HEK293 (cell line): Measurements from ENCODE around the gene AGAP3.

Experiments
- PRDM1 ChIP-seq: fragments of 450-650 bp; formaldehyde crosslinking; IDR thresholded peaks from 2 replicates; pipeline ENCODE4; 2016; ENCODE audit warnings: missing biosample characterization, missing genetic modification characterization
- SCRT2 ChIP-seq: fragments of 450-650 bp; formaldehyde crosslinking; IDR thresholded peaks from 2 replicates; pipeline ENCODE4 v1.5.1; 2016; ENCODE audit warnings: missing biosample characterization, missing genetic modification characterization
- TCF7L2 ChIP-seq: IDR thresholded peaks from 2 replicates; pipeline ENCODE4 v1.6.1; 2011; ENCODE audit warnings: low read depth, mild to moderate bottlenecking, inconsistent platforms, low read length, moderate library complexity, borderline replicate concordance
- ZBTB17 ChIP-seq: fragments of 450-650 bp; formaldehyde crosslinking; IDR thresholded peaks from 2 replicates; pipeline ENCODE4 v1.5.1; 2016; ENCODE audit warnings: missing biosample characterization, missing genetic modification characterization
- ZFP37 ChIP-seq: fragments of 450-650 bp; formaldehyde crosslinking; IDR thresholded peaks from 2 replicates; pipeline ENCODE4 v1.5.1; 2016; ENCODE audit warnings: missing biosample characterization, missing genetic modification characterization
- ZNF202 ChIP-seq: fragments of 450-650 bp; formaldehyde crosslinking; IDR thresholded peaks from 2 replicates; pipeline ENCODE4 v1.5.1; 2016; ENCODE audit warnings: missing biosample characterization, missing genetic modification characterization, borderline replicate concordance
- ZNF223 ChIP-seq: fragments of 450-650 bp; formaldehyde crosslinking; IDR thresholded peaks from 2 replicates; pipeline ENCODE4 v1.5.1; 2016; ENCODE audit warnings: missing biosample characterization, missing genetic modification characterization
- ZNF274 ChIP-seq, 2 experiments: fragments of 200-500 bp in 1 of 2; fragments of 450-650 bp in 1 of 2; sonication (Bioruptor generic) in 1 of 2; formaldehyde crosslinking in 1 of 2; IDR thresholded peaks; 2 replicates each; pipeline versions ENCODE4 v1.5.1 to v1.6.1; 2014 to 2016; ENCODE audit warnings: borderline replicate concordance in 1 of 2, inconsistent platforms in 1 of 2, low read length in 1 of 2, missing biosample characterization in 1 of 2, missing genetic modification characterization in 1 of 2
- ZNF292 ChIP-seq: fragments of 450-650 bp; formaldehyde crosslinking; IDR thresholded peaks from 2 replicates; pipeline ENCODE4 v1.5.1; 2016; ENCODE audit warnings: low read depth, missing biosample characterization, missing genetic modification characterization, borderline replicate concordance
- ZNF629 ChIP-seq: fragments of 450-650 bp; formaldehyde crosslinking; IDR thresholded peaks from 2 replicates; pipeline ENCODE4 v1.5.1; 2017; ENCODE audit warnings: missing biosample characterization, missing genetic modification characterization
- ZNF747 ChIP-seq: fragments of 450-650 bp; formaldehyde crosslinking; IDR thresholded peaks from 2 replicates; pipeline ENCODE4 v1.5.1; 2016; ENCODE audit warnings: missing biosample characterization, missing genetic modification characterization
- TF ChIP-seq, protein P1 (sequence below): fragments of 450-650 bp; formaldehyde crosslinking; IDR thresholded peaks from 2 replicates; pipeline ENCODE4 v1.5.1; 2016; ENCODE audit warnings: missing biosample characterization, missing genetic modification characterization
- TF ChIP-seq, protein P2 (sequence below): fragments of 450-650 bp; formaldehyde crosslinking; IDR thresholded peaks from 2 replicates; pipeline ENCODE4 v1.5.1; 2016; ENCODE audit warnings: missing biosample characterization, missing genetic modification characterization
- TF ChIP-seq, protein P3 (sequence below): fragments of 450-650 bp; formaldehyde crosslinking; IDR thresholded peaks from 2 replicates; pipeline ENCODE4 v1.5.1; 2017; ENCODE audit warnings: missing biosample characterization, missing genetic modification characterization

DNA sequence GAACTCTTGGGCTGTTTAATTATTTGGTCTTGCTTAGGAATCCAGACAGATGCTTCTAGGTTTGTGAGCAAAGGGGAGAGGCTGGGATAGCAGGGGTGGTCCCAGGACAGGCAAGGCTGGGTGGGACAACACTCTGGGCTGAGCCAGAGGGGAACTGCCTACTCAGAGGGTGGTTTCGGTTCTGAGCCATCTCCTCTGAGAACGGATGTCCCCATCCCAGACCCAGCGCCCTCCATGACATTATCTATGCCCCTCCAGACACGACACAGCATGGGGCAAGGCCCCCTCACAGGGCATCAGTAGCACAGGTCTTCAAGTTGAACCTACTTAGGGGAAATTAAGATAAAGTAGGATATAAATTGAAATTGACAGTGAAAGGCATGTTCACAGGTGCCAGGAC lies 93.7 kb downstream of the AGAP3 start:
- TF ChIP-seq ZNF629: no peak
- TF ChIP-seq, protein P1, sequence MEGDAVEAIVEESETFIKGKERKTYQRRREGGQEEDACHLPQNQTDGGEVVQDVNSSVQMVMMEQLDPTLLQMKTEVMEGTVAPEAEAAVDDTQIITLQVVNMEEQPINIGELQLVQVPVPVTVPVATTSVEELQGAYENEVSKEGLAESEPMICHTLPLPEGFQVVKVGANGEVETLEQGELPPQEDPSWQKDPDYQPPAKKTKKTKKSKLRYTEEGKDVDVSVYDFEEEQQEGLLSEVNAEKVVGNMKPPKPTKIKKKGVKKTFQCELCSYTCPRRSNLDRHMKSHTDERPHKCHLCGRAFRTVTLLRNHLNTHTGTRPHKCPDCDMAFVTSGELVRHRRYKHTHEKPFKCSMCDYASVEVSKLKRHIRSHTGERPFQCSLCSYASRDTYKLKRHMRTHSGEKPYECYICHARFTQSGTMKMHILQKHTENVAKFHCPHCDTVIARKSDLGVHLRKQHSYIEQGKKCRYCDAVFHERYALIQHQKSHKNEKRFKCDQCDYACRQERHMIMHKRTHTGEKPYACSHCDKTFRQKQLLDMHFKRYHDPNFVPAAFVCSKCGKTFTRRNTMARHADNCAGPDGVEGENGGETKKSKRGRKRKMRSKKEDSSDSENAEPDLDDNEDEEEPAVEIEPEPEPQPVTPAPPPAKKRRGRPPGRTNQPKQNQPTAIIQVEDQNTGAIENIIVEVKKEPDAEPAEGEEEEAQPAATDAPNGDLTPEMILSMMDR (tag by site-specific recombination): no peak
- TF ChIP-seq, protein P2, sequence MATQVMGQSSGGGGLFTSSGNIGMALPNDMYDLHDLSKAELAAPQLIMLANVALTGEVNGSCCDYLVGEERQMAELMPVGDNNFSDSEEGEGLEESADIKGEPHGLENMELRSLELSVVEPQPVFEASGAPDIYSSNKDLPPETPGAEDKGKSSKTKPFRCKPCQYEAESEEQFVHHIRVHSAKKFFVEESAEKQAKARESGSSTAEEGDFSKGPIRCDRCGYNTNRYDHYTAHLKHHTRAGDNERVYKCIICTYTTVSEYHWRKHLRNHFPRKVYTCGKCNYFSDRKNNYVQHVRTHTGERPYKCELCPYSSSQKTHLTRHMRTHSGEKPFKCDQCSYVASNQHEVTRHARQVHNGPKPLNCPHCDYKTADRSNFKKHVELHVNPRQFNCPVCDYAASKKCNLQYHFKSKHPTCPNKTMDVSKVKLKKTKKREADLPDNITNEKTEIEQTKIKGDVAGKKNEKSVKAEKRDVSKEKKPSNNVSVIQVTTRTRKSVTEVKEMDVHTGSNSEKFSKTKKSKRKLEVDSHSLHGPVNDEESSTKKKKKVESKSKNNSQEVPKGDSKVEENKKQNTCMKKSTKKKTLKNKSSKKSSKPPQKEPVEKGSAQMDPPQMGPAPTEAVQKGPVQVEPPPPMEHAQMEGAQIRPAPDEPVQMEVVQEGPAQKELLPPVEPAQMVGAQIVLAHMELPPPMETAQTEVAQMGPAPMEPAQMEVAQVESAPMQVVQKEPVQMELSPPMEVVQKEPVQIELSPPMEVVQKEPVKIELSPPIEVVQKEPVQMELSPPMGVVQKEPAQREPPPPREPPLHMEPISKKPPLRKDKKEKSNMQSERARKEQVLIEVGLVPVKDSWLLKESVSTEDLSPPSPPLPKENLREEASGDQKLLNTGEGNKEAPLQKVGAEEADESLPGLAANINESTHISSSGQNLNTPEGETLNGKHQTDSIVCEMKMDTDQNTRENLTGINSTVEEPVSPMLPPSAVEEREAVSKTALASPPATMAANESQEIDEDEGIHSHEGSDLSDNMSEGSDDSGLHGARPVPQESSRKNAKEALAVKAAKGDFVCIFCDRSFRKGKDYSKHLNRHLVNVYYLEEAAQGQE (tag by site-specific recombination): no peak
- TF ChIP-seq ZNF747 (tag by site-specific recombination): no peak
- TF ChIP-seq ZFP37 (tag by site-specific recombination): no peak
- no peak for TF ChIP-seq ZNF202
- TF ChIP-seq ZNF274 (IDR thresholded peaks at IDR 0.05; ENCODE audit: low read length): no peak
- TF ChIP-seq ZNF274 (tag by site-specific recombination; IDR thresholded peaks at IDR 0.05; ENCODE audit: borderline replicate concordance): no peak
- no peak for TF ChIP-seq TCF7L2
- no peak for TF ChIP-seq SCRT2 (tag by site-specific recombination)
- TF ChIP-seq ZNF292: no peak
- TF ChIP-seq, protein P3, sequence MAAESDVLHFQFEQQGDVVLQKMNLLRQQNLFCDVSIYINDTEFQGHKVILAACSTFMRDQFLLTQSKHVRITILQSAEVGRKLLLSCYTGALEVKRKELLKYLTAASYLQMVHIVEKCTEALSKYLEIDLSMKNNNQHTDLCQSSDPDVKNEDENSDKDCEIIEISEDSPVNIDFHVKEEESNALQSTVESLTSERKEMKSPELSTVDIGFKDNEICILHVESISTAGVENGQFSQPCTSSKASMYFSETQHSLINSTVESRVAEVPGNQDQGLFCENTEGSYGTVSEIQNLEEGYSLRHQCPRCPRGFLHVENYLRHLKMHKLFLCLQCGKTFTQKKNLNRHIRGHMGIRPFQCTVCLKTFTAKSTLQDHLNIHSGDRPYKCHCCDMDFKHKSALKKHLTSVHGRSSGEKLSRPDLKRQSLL (tag by site-specific recombination): no peak
- no peak for TF ChIP-seq PRDM1 (tag by site-specific recombination)
- TF ChIP-seq ZBTB17: no peak
- TF ChIP-seq ZNF223 (tag by site-specific recombination): no peak
